Measurements from ENCODE around the gene CFAP77. TPM values are rescaled to one million over a fixed set of nuclear protein-coding genes. Genes with fewer than 3 reads are reported as not detected.

CFAP77 gene
- total RNA-seq, 4 donors from 2014 or later = not detected

GRCh38 chr9:132447902-132448301 lies 37.9 kb downstream of the CFAP77 start:
- Histone ChIP-seq H3K9me3 (no peaks in the 10 kb centered on the region), H3K27me3 (peaks cover 43% of the 10 kb centered on the region)

GRCh38 chr9:132451276-132451675 lies 41.3 kb downstream of the CFAP77 start:
- Histone ChIP-seq H3K36me3 (no peaks in the 10 kb centered on the region), H3K9me3 (no peaks in the 10 kb centered on the region), H3K4me1 (no peaks in the 10 kb centered on the region), H3K27me3 (peaks cover 16% of the 10 kb centered on the region), H3K4me3 (no peak overlapping the region), H3K27ac (no peak overlapping the region)
- no peak for TF ChIP-seq POLR2AphosphoS5 (IDR thresholded peaks at IDR 0.05)
- no peak for TF ChIP-seq CTCF (IDR thresholded peaks at IDR 0.05)
- no peak for TF ChIP-seq EP300 (IDR thresholded peaks at IDR 0.05; ENCODE audit: low read depth)
- no peak for TF ChIP-seq POLR2A (IDR thresholded peaks at IDR 0.05)
- in situ Hi-C loops (cut with MboI; ENCODE audit: low pct_ligation_motif_present in 1 of 4, low pct_unique_long_range_greater_than_20kb in 1 of 4, low sequenced_read_pairs in 3 of 4) = no loop called here
- no peak for DNase-seq
- intact Hi-C loops (cut with DNase I; ENCODE audit: low total_unique reads) = no loop called here
- 76 to 77% methylated on average over 8 to 10 of the region's 10 CpGs for WGBS, 2 donors (ENCODE audit: low coverage in 1 of 2)

More at GRCh38 chr9:132447902-132448301, 37.9 kb downstream of the CFAP77 start:
- no peaks in the 10 kb centered on the region for H3K36me3 ChIP-seq
- DNase-seq = no peak
- H3K27ac ChIP-seq = no peak overlapping the region
- TF ChIP-seq CTCF (IDR thresholded peaks at IDR 0.05) = no peak
- no peak for TF ChIP-seq EP300 (IDR thresholded peaks at IDR 0.05; ENCODE audit: low read depth)
- TF ChIP-seq POLR2AphosphoS5 (IDR thresholded peaks at IDR 0.05) = no peak
- no peak for TF ChIP-seq POLR2A (IDR thresholded peaks at IDR 0.05)
- in situ Hi-C loops (cut with MboI; ENCODE audit: low pct_ligation_motif_present in 1 of 4, low pct_unique_long_range_greater_than_20kb in 1 of 4, low sequenced_read_pairs in 3 of 4) (loop anchor here in 1 of 4 donors (25.0 kb wide), 1 partner anchor 311 kb away; no protein-coding TSS in a partner anchor), intact Hi-C loops (cut with DNase I; ENCODE audit: low total_unique reads) (no loop called here)
- 69 to 86% methylated on average over 2 to 4 of the region's 4 CpGs for WGBS, 2 donors (ENCODE audit: low coverage in 1 of 2)
- H3K4me1 ChIP-seq = no peaks in the 10 kb centered on the region
- H3K4me3 ChIP-seq = no peak overlapping the region

GRCh38 chr9:132456241-132456640 lies 46.2 kb downstream of the CFAP77 start:
- Histone ChIP-seq H3K4me1 (no peaks in the 10 kb centered on the region), H3K4me3 (no peak overlapping the region), H3K9me3 (no peaks in the 10 kb centered on the region), H3K36me3 (no peaks in the 10 kb centered on the region), H3K27ac (no peak overlapping the region), H3K27me3 (peaks cover 36% of the 10 kb centered on the region)
- DNase-seq = no peak
- WGBS, 2 donors (ENCODE audit: low coverage in 1 of 2) = 80 to 100% methylated on average over 1 to 8 of the region's 8 CpGs
- intact Hi-C loops (cut with DNase I; ENCODE audit: low total_unique reads) = no loop called here
- in situ Hi-C loops (cut with MboI; ENCODE audit: low pct_ligation_motif_present in 1 of 4, low pct_unique_long_range_greater_than_20kb in 1 of 4, low sequenced_read_pairs in 3 of 4) = no loop called here
- TF ChIP-seq POLR2A (IDR thresholded peaks at IDR 0.05) (no peak), POLR2AphosphoS5 (IDR thresholded peaks at IDR 0.05) (no peak), CTCF (IDR thresholded peaks at IDR 0.05) (no peak), EP300 (IDR thresholded peaks at IDR 0.05; ENCODE audit: low read depth) (no peak)

- intact Hi-C loops (cut with DNase I; ENCODE audit: low total_unique reads) (no loop called here), in situ Hi-C loops (cut with MboI; ENCODE audit: low pct_ligation_motif_present in 1 of 4, low pct_unique_long_range_greater_than_20kb in 1 of 4, low sequenced_read_pairs in 3 of 4) (no loop called here)
- WGBS, 2 donors (ENCODE audit: low coverage in 1 of 2) = 65 to 80% methylated on average over 4 to 36 of the region's 36 CpGs
- Histone ChIP-seq H3K36me3 (no peaks in the 10 kb centered on the region), H3K27me3 (peaks cover 32% of the 10 kb centered on the region), H3K4me1 (no peaks in the 10 kb centered on the region), H3K4me3 (no peak overlapping the region), H3K9me3 (no peaks in the 10 kb centered on the region), H3K27ac (no peak overlapping the region)
- DNase-seq = no peak
- no peak for TF ChIP-seq EP300 (IDR thresholded peaks at IDR 0.05; ENCODE audit: low read depth)
- no peak for TF ChIP-seq POLR2A (IDR thresholded peaks at IDR 0.05)
- TF ChIP-seq POLR2AphosphoS5 (IDR thresholded peaks at IDR 0.05) = no peak
- no peak for TF ChIP-seq CTCF (IDR thresholded peaks at IDR 0.05)
Measured at GRCh38 chr9:132457504-132458236, 47.7 kb downstream of the CFAP77 start.

All from transverse colon (tissue), 4 donors.